GM10266 (cell line): ENCODE results near the gene EPB41L4B.

Experiments used
- DNase-seq: peaks from one replicate; pipeline ENCODE4 v3.0.0; 2012; ENCODE audit errors: extremely low spot score
- TF ChIP-seq, protein P1 (sequence below): IDR thresholded peaks from 2 replicates; pipeline ENCODE4 v1.5.1; 2012; ENCODE audit warnings: mild to moderate bottlenecking, low read depth; ENCODE audit not compliant: control insufficient read depth, insufficient read depth; ENCODE audit errors: missing control alignments

The EPB41L4B gene

GRCh38 chr9:109335121-109335520 is 14.3 kb upstream of the EPB41L4B start:
- TF ChIP-seq, protein P1, sequence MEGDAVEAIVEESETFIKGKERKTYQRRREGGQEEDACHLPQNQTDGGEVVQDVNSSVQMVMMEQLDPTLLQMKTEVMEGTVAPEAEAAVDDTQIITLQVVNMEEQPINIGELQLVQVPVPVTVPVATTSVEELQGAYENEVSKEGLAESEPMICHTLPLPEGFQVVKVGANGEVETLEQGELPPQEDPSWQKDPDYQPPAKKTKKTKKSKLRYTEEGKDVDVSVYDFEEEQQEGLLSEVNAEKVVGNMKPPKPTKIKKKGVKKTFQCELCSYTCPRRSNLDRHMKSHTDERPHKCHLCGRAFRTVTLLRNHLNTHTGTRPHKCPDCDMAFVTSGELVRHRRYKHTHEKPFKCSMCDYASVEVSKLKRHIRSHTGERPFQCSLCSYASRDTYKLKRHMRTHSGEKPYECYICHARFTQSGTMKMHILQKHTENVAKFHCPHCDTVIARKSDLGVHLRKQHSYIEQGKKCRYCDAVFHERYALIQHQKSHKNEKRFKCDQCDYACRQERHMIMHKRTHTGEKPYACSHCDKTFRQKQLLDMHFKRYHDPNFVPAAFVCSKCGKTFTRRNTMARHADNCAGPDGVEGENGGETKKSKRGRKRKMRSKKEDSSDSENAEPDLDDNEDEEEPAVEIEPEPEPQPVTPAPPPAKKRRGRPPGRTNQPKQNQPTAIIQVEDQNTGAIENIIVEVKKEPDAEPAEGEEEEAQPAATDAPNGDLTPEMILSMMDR: no peak
- no peak for DNase-seq

GRCh38 chr9:109331353-109331752 is 10.5 kb upstream of the EPB41L4B start:
- DNase-seq: no peak
- TF ChIP-seq, protein P1: no peak

GRCh38 chr9:109329638-109330258 is 8.9 kb upstream of the EPB41L4B start:
- TF ChIP-seq, protein P1: no peak
- DNase-seq: no peak

DNA sequence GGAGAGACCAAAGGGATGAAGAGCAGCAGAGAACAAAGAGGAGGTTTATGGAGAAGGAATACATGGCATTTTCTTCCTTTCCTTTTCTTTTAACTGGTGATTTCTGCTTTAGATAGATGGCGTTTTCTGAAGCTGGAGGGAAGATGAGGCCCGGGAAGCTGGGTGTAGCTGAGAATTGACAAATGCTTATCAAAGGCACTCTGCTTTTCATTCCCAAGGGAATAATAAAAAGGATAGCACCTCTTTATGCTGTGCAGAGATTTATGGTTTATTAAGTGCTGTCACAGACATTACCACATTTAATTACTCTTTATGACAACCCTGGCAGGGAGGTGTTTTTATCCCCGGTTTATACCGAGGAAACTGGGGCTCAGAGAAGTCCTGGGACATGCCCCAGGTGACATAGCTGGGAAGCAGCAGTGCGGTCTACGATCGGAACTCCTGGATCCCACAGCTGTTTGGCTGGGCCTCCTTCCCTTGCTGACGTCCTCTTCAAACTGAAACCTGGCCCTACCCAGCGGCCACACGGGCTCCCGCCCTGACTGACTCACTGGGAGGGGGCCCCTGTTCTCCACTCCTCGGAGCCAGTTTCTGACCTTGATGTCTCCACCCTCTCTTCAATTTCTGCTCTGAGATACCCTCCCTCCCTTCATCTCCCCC is 8.2 kb upstream of the EPB41L4B start:
- TF ChIP-seq, protein P1: no peak
- no peak for DNase-seq

DNA sequence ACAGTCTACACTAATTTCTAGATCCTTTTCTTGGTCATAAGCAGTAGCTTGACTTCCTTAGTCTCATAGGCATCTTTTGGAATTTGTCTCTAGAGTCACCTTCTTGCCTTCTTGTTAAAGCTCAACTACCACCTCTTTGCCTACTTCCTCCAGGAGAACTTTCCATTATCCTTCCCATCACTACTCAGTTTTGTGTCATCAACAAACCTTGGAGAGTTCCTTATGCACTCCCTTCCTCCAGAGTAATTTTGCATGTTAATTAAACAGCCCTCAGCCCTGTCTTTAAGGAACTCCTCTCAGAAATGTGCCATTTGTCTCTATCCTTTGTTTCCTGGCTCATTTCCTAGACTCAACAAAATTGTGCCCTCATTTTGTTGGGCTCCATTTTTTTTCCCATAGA is 4.2 kb upstream of the EPB41L4B start:
- TF ChIP-seq, protein P1: no peak
- no peak for DNase-seq

- TF ChIP-seq, protein P1: no peak
- no peak for DNase-seq
Measured at GRCh38 chr9:109323771-109324170, 2.9 kb upstream of the EPB41L4B start.

- TF ChIP-seq, protein P1: no peak
- DNase-seq: no peak
Measured at GRCh38 chr9:109321727-109322126, 868 bp upstream of the EPB41L4B start.
